GM12892 (cell line): Measurements from ENCODE around the gene INPP4A.

Experiments
- POLR2AphosphoS5 ChIP-seq: IDR thresholded peaks from 2 replicates; pipeline ENCODE4 v1.6.1; 2011; ENCODE audit warnings: low read depth, low read length, control low read depth
- TAF1 ChIP-seq: IDR thresholded peaks from 2 replicates; pipeline ENCODE4 v1.6.1; 2011; ENCODE audit warnings: low read depth, mild to moderate bottlenecking, control low read depth, low read length, borderline replicate concordance

GRCh38 chr2:98442488-98442887 lies 2.2 kb upstream of the INPP4A start:
- TF ChIP-seq POLR2AphosphoS5 (no peak), TAF1 (no peak)
